ENCODE results near the gene DMXL1.

The DMXL1 gene

GRCh38 chr5:119187776-119188529 lies 117.1 kb downstream of the DMXL1 start:
- Histone ChIP-seq H3K4me3 (no peak overlapping the region), H3K27ac (peak overlapping the region; percentile 74), H3K36me3 (ENCODE audit: insufficient read depth, low read length) (0 out of 2 replicates have a peak, but pooled peaks cover 4% of the 10 kb centered on the region), H3K9ac (ENCODE audit: insufficient read length) (no peak overlapping the region), H3K9me3 (ENCODE audit: low read depth, low read length) (no peaks in the 10 kb centered on the region)
- DNase-seq (ENCODE audit: low read depth, low spot score), result no peak
- no peak for TF ChIP-seq POLR2AphosphoS5 (IDR thresholded peaks at IDR 0.05; ENCODE audit: borderline replicate concordance, low read depth, low read length)
- no peak for TF ChIP-seq EZH2 (IDR thresholded peaks at IDR 0.05)
- no peak for TF ChIP-seq FOXP2 (optimal IDR thresholded peaks at IDR 0.05; ENCODE audit: control extremely low read depth, extremely low read length, insufficient read depth)

DNA sequence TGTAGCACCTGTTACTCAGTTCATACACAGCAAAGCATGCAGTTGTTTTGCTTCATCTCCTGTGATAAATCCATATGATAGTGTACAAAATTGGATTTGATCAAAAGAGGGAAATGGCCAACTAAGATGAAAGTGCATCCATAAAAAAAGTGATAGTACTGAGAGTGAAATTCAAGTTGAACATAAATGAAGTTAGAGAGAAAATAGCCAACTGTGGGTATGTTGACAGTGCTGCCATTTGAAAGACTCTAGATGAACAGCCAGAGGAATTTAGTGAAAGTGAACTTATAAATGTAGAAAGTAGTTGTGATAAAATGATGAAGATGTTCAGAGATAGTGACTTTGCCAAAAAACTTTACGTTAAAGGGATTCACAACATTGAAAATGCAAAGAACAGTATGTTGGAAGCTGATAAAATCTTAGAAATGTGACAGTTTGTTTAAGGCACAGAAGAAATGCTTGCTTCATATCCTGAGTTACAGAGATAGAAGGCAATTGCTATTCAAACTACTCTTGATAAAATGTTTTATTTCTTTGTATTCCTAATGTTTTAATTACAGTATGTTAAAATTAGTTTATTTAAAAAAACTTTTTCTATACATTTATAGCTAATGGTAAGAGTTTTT lies 119.7 kb downstream of the DMXL1 start:
- H3K9me3 ChIP-seq (ENCODE audit: low read depth, low read length), result no peaks in the 10 kb centered on the region
- no peak overlapping the region for H3K9ac ChIP-seq (ENCODE audit: insufficient read length)
- 0 out of 2 replicates have a peak, but pooled peaks cover 8% of the 10 kb centered on the region for H3K36me3 ChIP-seq (ENCODE audit: insufficient read depth, low read length)
- no peak overlapping the region for H3K4me3 ChIP-seq
- no peak overlapping the region for H3K27ac ChIP-seq
- no peak for DNase-seq (ENCODE audit: low read depth, low spot score)
- TF ChIP-seq FOXP2 (optimal IDR thresholded peaks at IDR 0.05; ENCODE audit: control extremely low read depth, extremely low read length, insufficient read depth) (no peak), EZH2 (IDR thresholded peaks at IDR 0.05) (no peak), POLR2AphosphoS5 (IDR thresholded peaks at IDR 0.05; ENCODE audit: borderline replicate concordance, low read depth, low read length) (no peak)

- no peak overlapping the region for H3K4me3 ChIP-seq
- H3K9ac ChIP-seq (ENCODE audit: insufficient read length), result no peak overlapping the region
- peaks cover 16% of the 10 kb centered on the region for H3K36me3 ChIP-seq (ENCODE audit: insufficient read depth, low read length)
- TF ChIP-seq FOXP2 (optimal IDR thresholded peaks at IDR 0.05; ENCODE audit: control extremely low read depth, extremely low read length, insufficient read depth) (no peak), EZH2 (IDR thresholded peaks at IDR 0.05) (no peak), POLR2AphosphoS5 (IDR thresholded peaks at IDR 0.05; ENCODE audit: borderline replicate concordance, low read depth, low read length) (no peak)
- H3K27ac ChIP-seq, result no peak overlapping the region
- no peak for DNase-seq (ENCODE audit: low read depth, low spot score)
- no peaks in the 10 kb centered on the region for H3K9me3 ChIP-seq (ENCODE audit: low read depth, low read length)
Measured at GRCh38 chr5:119191944-119192343, 121.1 kb downstream of the DMXL1 start.

- Histone ChIP-seq H3K9ac (ENCODE audit: insufficient read length) (no peak overlapping the region), H3K36me3 (ENCODE audit: insufficient read depth, low read length) (peaks cover 40% of the 10 kb centered on the region), H3K27ac (no peak overlapping the region), H3K4me3 (no peak overlapping the region), H3K9me3 (ENCODE audit: low read depth, low read length) (peaks cover 6% of the 10 kb centered on the region; the same call in 1 of the 2 replicates)
- TF ChIP-seq EZH2 (IDR thresholded peaks at IDR 0.05), result no peak
- no peak for TF ChIP-seq FOXP2 (optimal IDR thresholded peaks at IDR 0.05; ENCODE audit: control extremely low read depth, extremely low read length, insufficient read depth)
- TF ChIP-seq POLR2AphosphoS5 (IDR thresholded peaks at IDR 0.05; ENCODE audit: borderline replicate concordance, low read depth, low read length), result no peak
- DNase-seq (ENCODE audit: low read depth, low spot score), result no peak
Measured at GRCh38 chr5:119200795-119201194, 129.9 kb downstream of the DMXL1 start.

- H3K27ac ChIP-seq, result no peak overlapping the region
- no peaks in the 10 kb centered on the region for H3K9me3 ChIP-seq (ENCODE audit: low read depth, low read length)
- H3K9ac ChIP-seq (ENCODE audit: insufficient read length), result no peak overlapping the region
- DNase-seq (ENCODE audit: low read depth, low spot score), result no peak
- H3K4me3 ChIP-seq, result no peak overlapping the region
- H3K36me3 ChIP-seq (ENCODE audit: insufficient read depth, low read length), result peaks cover 9% of the 10 kb centered on the region; the same call in 1 of the 2 replicates
- TF ChIP-seq EZH2 (IDR thresholded peaks at IDR 0.05), result no peak
- no peak for TF ChIP-seq POLR2AphosphoS5 (IDR thresholded peaks at IDR 0.05; ENCODE audit: borderline replicate concordance, low read depth, low read length)
- no peak for TF ChIP-seq FOXP2 (optimal IDR thresholded peaks at IDR 0.05; ENCODE audit: control extremely low read depth, extremely low read length, insufficient read depth)
Measured at GRCh38 chr5:119207105-119207504, 136.2 kb downstream of the DMXL1 start.

DNA sequence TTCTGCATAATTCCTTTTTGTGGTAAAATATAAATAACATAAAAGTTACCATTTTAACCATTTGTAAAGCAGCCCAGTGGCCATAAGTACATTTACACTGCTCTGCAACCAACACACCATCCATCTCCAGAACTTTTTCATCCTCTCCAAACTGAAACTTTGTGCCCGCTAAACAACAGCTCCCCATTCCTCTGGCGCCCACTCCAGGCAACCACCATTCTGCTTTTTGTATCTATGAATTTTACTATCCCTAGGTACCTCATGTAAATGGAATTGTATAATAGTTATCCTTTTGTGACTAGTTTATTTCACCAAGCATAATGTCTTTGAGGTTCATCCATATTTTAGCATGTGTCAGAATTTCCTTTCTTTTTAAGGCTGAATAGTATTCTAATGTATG lies 141.1 kb downstream of the DMXL1 start:
- no peak for DNase-seq (ENCODE audit: low read depth, low spot score)
- no peak overlapping the region for H3K4me3 ChIP-seq
- no peak overlapping the region for H3K9ac ChIP-seq (ENCODE audit: insufficient read length)
- no peaks in the 10 kb centered on the region for H3K36me3 ChIP-seq (ENCODE audit: insufficient read depth, low read length)
- no peak overlapping the region for H3K27ac ChIP-seq
- no peaks in the 10 kb centered on the region for H3K9me3 ChIP-seq (ENCODE audit: low read depth, low read length)
- TF ChIP-seq EZH2 (IDR thresholded peaks at IDR 0.05) (no peak), POLR2AphosphoS5 (IDR thresholded peaks at IDR 0.05; ENCODE audit: borderline replicate concordance, low read depth, low read length) (no peak), FOXP2 (optimal IDR thresholded peaks at IDR 0.05; ENCODE audit: control extremely low read depth, extremely low read length, insufficient read depth) (no peak)

GRCh38 chr5:119212676-119213075 lies 141.8 kb downstream of the DMXL1 start:
- DNase-seq (ENCODE audit: low read depth, low spot score), result no peak
- Histone ChIP-seq H3K9ac (ENCODE audit: insufficient read length) (no peak overlapping the region), H3K27ac (no peak overlapping the region), H3K9me3 (ENCODE audit: low read depth, low read length) (no peaks in the 10 kb centered on the region), H3K36me3 (ENCODE audit: insufficient read depth, low read length) (no peaks in the 10 kb centered on the region), H3K4me3 (no peak overlapping the region)
- TF ChIP-seq FOXP2 (optimal IDR thresholded peaks at IDR 0.05; ENCODE audit: control extremely low read depth, extremely low read length, insufficient read depth), result no peak
- no peak for TF ChIP-seq EZH2 (IDR thresholded peaks at IDR 0.05)
- no peak for TF ChIP-seq POLR2AphosphoS5 (IDR thresholded peaks at IDR 0.05; ENCODE audit: borderline replicate concordance, low read depth, low read length)

GRCh38 chr5:119217183-119217582 lies 146.3 kb downstream of the DMXL1 start:
- no peak overlapping the region for H3K27ac ChIP-seq
- no peak overlapping the region for H3K4me3 ChIP-seq
- DNase-seq (ENCODE audit: low read depth, low spot score), result no peak
- H3K9ac ChIP-seq (ENCODE audit: insufficient read length), result no peak overlapping the region
- no peak for TF ChIP-seq FOXP2 (optimal IDR thresholded peaks at IDR 0.05; ENCODE audit: control extremely low read depth, extremely low read length, insufficient read depth)
- no peak for TF ChIP-seq POLR2AphosphoS5 (IDR thresholded peaks at IDR 0.05; ENCODE audit: borderline replicate concordance, low read depth, low read length)
- TF ChIP-seq EZH2 (IDR thresholded peaks at IDR 0.05), result no peak
- peaks cover 4% of the 10 kb centered on the region; the same call in 1 of the 2 replicates for H3K36me3 ChIP-seq (ENCODE audit: insufficient read depth, low read length)
- H3K9me3 ChIP-seq (ENCODE audit: low read depth, low read length), result no peaks in the 10 kb centered on the region

All from SK-N-MC (cell line).